Fibroblast of upper back skin (primary cell): ENCODE results near the gene SEC11C.
A peak's percentile ranks its signal among the peaks of the same experiment; 100 is the strongest.

ENCODE experiments used
- DNase-seq: peaks from one replicate; pipeline ENCODE4 v3.0.0-alpha.2; 2013

The SEC11C gene

GRCh38 chr18:59145055-59145454 lies 5.4 kb downstream of the SEC11C start:
- no peak for DNase-seq

- no peak for DNase-seq
Measured at GRCh38 chr18:59148192-59148591, 8.5 kb downstream of the SEC11C start.

GRCh38 chr18:59149007-59149406 lies 9.3 kb downstream of the SEC11C start:
- no peak for DNase-seq

DNA sequence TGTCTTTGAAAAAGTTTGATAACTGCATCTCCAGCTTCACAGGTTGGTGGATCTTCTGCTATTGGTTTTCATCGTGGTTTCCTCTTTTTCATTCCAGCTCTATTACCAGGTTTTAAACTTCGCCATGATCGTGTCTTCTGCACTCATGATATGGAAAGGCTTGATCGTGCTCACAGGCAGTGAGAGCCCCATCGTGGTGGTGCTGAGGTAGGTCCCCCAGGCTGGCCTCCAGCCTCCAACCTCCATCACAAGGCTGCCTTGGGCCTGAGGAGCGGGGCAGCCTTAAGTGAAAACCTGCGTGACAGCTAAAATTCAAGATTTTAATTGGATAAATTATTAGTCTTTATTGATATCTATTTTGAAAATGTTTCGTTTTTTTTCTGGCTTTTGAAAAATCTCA lies 9.7 kb downstream of the SEC11C start:
- no peak for DNase-seq

DNA sequence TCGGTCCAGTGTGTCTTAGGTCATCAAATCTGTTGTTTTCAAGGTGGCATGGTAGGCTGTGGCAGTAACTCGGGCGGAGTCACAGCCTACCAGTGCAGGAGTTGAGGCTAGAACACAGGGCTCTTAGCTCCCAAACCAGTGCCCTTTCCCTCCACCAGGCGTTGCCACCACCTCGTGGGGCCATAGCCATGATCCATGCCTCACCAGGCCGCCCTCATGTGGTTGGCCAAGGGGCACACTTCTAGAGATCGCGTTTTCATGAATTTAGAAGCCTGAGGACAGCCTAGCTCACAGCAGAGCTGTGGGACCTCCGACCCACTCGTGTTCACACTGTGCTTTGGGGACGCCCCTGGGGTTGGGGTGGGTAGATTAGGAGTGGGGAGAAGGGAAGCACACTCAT lies 10.6 kb downstream of the SEC11C start:
- DNase-seq = no peak

DNA sequence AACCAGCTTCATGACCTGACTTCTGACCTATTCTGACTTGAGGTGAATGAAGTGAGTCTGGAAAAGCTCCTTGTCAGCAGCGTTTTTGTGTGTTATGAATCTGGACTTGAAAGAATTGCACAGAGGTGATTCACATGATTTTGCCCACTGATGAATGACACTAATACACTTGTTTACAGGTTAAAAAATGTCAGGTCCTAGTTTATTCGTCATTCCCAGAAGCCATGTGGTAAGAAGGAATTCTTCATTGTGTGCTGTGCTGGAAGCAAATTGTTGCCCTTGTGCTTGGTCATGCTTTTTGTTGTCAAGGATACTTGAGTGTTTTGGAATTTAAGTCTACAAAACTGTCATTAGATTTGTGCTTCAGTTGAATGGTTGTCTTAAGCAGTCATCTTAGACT lies 15.5 kb downstream of the SEC11C start:
- peak; percentile 44 for DNase-seq

- no peak for DNase-seq
Measured at GRCh38 chr18:59156316-59156715, 16.6 kb downstream of the SEC11C start.

GRCh38 chr18:59159265-59159664 lies 19.6 kb downstream of the SEC11C start:
- DNase-seq = no peak

- DNase-seq = no peak
Measured at GRCh38 chr18:59159986-59160385, 20.3 kb downstream of the SEC11C start.

GRCh38 chr18:59172664-59173249 lies 33.1 kb downstream of the SEC11C start:
- no peak for DNase-seq

- DNase-seq = no peak
Measured at GRCh38 chr18:59177485-59177884, 37.8 kb downstream of the SEC11C start.

DNA sequence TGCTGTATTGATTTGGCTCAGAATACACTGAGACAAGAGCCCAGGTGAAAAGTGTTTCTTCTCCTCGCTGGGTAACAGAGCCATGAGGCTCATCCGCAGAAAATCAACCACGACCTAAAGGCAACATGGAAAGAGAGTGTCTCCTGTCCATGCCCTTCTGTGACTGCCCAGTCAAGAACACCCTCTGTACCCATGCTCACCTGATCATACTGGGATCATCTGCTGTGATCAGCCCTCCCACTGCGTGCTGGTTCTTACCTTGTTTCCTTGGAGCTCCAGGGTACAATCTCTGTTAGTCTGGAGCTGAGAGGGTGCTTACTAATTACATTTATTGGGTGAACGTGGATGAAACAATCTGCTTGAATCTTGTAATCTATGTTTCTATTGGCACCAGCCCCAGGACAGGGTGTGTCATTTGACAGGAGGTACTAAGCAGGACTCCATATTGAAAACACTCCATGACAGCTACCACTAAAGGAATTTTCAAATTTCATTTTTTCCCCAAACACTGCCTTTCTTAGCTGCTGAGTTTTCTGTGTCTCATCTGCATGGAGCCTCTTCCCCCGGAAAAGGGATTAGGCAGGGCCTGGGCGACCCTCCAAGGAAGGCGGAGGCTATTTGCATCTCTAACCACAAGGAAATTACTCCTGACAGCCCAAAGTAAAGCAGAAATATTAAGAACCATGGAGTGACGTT lies 40.6 kb downstream of the SEC11C start:
- DNase-seq = peak; percentile 88

GRCh38 chr18:59182673-59183072 lies 43.0 kb downstream of the SEC11C start:
- peak; percentile 16 for DNase-seq

- DNase-seq = no peak
Measured at GRCh38 chr18:59189008-59189407, 49.3 kb downstream of the SEC11C start.

GRCh38 chr18:59189746-59190145 lies 50.1 kb downstream of the SEC11C start:
- peak; percentile 39 for DNase-seq

DNA sequence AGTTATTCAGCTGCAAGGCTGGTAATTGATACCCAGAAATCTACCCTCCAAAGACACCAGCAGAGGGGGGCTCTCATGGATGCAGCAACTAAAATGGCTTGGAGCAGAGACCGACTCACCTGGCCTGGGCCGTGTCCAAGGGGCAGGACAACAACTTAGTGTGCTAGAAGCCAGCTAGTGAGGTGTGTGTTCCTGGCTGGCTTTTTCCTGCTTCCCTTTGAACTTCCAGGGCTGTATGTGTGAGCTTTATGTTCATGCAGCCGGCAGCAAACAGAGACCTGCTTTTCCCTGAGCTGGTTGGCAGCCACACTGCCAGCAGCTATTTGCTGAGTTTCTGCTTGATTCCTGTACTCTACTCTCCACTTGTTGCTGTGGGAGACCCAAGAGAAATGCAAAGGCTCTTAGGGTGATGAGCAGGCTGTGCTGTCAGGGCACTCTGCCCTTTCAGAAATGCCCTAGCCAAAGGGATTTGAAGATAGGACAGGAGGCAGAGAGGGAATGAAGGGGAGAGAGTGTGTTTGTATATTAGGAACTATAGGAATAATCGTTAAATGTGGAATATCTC lies 56.6 kb downstream of the SEC11C start:
- no peak for DNase-seq

DNA sequence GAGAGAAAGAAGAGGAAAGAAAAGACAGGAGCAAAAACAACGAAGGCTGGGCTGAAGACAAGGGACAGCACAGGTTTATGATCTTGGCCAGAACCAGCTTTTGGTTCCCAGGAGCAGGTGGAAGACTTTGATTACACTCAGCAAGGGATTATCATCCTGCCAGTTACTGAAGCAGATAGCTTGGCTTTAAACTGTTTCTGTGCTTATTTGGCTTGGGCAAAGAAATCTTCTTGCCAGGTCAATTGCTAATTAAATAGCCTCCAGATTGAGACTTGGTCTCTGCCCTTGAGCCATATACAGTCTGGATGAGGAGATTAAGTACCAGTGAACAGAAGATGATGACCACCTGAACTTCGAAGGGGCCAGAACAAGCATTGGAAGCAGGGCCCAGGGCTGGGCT lies 58.0 kb downstream of the SEC11C start:
- no peak for DNase-seq

DNA sequence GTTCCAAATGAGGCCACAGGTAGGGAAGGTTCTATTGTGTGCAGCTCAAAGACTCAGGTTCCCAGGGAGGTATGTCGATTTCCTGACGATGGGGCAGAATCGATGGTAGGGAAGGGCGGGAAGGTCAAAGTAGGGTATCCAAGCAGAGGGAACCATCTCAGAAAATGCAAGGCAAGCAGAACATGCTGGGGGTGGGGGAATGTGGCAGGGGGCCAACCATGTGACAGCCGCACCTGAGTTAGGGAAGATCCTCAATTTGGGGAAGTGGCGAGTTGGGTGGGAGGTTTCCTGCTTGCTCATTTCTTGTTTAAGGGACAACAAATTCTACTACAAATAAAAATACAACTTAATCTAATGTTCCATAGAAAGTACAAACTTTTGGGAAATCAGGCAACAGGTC lies 58.5 kb downstream of the SEC11C start:
- no peak for DNase-seq

- no peak for DNase-seq
Measured at GRCh38 chr18:59200787-59201186, 61.1 kb downstream of the SEC11C start.

DNA sequence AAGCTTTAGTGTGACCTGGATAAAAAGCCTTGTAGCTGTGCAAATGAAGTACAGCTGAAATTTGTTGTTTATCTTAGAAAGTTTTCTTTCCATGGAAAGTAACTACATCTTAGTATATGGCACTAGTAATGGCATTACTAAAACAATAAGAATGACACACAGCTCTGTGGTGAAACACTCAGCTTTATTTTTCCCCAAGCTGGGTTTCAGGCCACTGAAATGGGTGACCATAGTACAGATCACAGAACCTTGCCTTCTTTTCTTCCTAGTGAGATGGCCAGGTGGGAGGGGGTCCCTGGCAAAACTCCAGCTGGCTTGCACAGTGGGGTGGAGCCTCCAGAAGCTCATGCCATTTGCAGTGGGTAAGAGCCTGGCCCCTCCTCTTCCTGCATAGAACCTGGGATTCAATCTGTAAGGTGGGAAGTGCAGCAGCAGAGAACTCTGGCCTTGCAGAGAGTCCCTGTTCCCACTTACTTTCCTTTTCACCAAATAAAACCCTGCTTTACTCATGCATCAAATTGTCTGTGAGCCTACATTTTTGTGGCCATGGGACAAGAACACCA lies 62.7 kb downstream of the SEC11C start:
- no peak for DNase-seq

DNA sequence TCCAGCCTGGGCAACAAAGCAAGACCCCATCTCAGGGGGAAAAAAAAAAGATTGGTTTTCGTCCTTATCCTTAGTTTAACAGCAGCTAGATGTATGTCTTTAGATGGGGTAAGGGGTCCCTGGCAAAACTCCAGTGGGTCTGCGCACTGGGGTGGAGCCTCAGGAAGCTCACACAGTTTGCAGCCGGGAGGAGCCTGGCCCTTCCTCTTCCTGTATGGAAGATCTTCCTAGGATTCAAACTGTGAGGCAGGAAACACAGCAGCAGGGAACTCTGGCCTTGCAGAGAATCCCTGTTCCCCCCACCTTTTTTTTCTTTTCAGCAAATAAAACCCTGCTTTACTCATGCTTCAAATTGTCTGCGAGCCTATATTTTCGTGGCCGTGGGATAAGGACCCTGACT lies 67.8 kb downstream of the SEC11C start:
- no peak for DNase-seq
